HG02623 (cell line): Measurements from ENCODE around the gene COL1A2.

Experiments used
- ATAC-seq: cut with Tn5 transposase; IDR thresholded peaks from one replicate; pipeline ENCODE4 v1.9.1; 2021; ENCODE audit warnings: moderate library complexity; ENCODE audit not compliant: unreplicated experiment

The COL1A2 gene

GRCh38 chr7:94409200-94409948 lies 14.7 kb downstream of the COL1A2 start:
- ATAC-seq: no peak

- no peak for ATAC-seq
These were observed 15.9 kb downstream of the COL1A2 start for GRCh38 chr7:94410413-94411187.

- no peak for ATAC-seq
These were observed 16.4 kb downstream of the COL1A2 start for GRCh38 chr7:94411188-94411466.

GRCh38 chr7:94412762-94413322 lies 18.1 kb downstream of the COL1A2 start:
- ATAC-seq: no peak

- no peak for ATAC-seq
These were observed 19.8 kb downstream of the COL1A2 start for GRCh38 chr7:94414481-94414880.

- ATAC-seq: no peak
These were observed 20.3 kb downstream of the COL1A2 start for GRCh38 chr7:94414980-94415379.

- no peak for ATAC-seq
These were observed 22.6 kb downstream of the COL1A2 start for GRCh38 chr7:94417306-94417705.

- no peak for ATAC-seq
These were observed 23.2 kb downstream of the COL1A2 start for GRCh38 chr7:94417901-94418300.

- ATAC-seq: no peak
These were observed 24.2 kb downstream of the COL1A2 start for GRCh38 chr7:94418851-94419250.

- ATAC-seq: no peak
These were observed 25.6 kb downstream of the COL1A2 start for GRCh38 chr7:94420328-94420727.

GRCh38 chr7:94421681-94422080 lies 27.0 kb downstream of the COL1A2 start:
- no peak for ATAC-seq

- no peak for ATAC-seq
These were observed 27.4 kb downstream of the COL1A2 start for GRCh38 chr7:94422136-94422535.

- ATAC-seq: no peak
These were observed 28.2 kb downstream of the COL1A2 start for GRCh38 chr7:94422827-94423460.

GRCh38 chr7:94423863-94424735 lies 29.4 kb downstream of the COL1A2 start:
- ATAC-seq: no peak

- no peak for ATAC-seq
These were observed 30.9 kb downstream of the COL1A2 start for GRCh38 chr7:94425546-94425945.

GRCh38 chr7:94426980-94427875 lies 32.5 kb downstream of the COL1A2 start:
- ATAC-seq: no peak

- no peak for ATAC-seq
These were observed 34.5 kb downstream of the COL1A2 start for GRCh38 chr7:94429153-94429552.

- no peak for ATAC-seq
These were observed 36.5 kb downstream of the COL1A2 start for GRCh38 chr7:94431176-94431575.

- ATAC-seq: no peak
These were observed 37.1 kb downstream of the COL1A2 start for GRCh38 chr7:94431619-94432280.
